Measurements from ENCODE around the gene NFKB2.

- TF ChIP-seq FOXA1 (IDR thresholded peaks at IDR 0.05): no peak
- TF ChIP-seq NFRKB (IDR thresholded peaks at IDR 0.05): no peak
- no peak for TF ChIP-seq SP1 (IDR thresholded peaks at IDR 0.05)
- no peak for TF ChIP-seq FOXK2 (IDR thresholded peaks at IDR 0.05)
- no peak for TF ChIP-seq SUZ12 (IDR thresholded peaks at IDR 0.05)
Measured at GRCh38 chr10:102406815-102407214, 11.3 kb downstream of the NFKB2 start.

Measured in HEK293T (cell line).